ENCODE data around the gene ADAMTS4.

Gene ADAMTS4

GRCh38 chr1:161153682-161154337 is 45.0 kb downstream of the ADAMTS4 start, which contains the start of gene UFC1:
Gene UFC1, plus strand, starts transcription at chr1:161153978. Its CDS starts 20 bp downstream, at chr1:161153998.
- peak; percentile 63 for DNase-seq (ENCODE audit: low read depth, low spot score)

DNA sequence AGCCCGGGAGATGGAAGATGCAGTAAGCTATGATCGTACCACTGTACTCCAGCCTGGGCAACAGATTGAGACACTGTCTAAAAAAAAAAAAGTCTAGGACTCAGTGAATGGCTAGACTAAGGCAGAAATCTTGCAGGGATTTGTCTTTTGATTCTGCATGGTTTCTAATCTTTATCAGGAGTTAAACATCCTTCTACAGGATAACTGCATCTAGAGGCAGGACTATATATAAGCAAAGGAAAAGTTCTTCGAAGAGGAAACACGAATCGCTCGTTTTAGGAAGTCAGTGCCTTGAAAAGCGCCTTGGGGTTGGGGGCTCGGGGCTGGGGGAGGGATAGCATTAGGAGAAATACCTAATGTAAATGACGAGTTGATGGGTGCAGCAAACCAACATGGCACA is 45.7 kb downstream of the ADAMTS4 start:
- no peak for DNase-seq (ENCODE audit: low read depth, low spot score)

- no peak for DNase-seq (ENCODE audit: low read depth, low spot score)
Measured at GRCh38 chr1:161145832-161146231, 53.0 kb downstream of the ADAMTS4 start.

GRCh38 chr1:161140755-161141400 is 58.0 kb downstream of the ADAMTS4 start:
- DNase-seq (ENCODE audit: low read depth, low spot score) = no peak

- DNase-seq (ENCODE audit: low read depth, low spot score) = no peak
Measured at GRCh38 chr1:161139766-161140165, 59.1 kb downstream of the ADAMTS4 start.

DNA sequence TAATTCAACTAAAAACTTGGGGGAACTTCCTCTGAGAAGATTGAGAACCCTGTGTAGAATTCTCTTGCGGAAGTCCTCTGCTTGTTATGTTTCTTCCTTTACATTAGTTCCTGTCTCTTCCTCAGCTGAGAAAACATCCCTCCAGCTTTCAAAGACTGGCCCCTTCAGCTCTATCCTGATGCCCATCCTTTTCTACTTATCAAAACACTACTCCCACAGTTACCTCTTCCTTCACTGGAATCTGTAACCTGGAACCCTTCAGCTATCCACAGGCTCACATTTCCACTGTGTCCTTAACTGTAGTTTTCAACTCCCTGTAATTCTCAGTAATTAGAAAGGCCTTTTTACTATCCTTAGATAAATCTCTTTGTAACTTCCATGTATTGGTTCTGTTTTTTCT is 60.4 kb downstream of the ADAMTS4 start:
- DNase-seq (ENCODE audit: low read depth, low spot score) = no peak

DNA sequence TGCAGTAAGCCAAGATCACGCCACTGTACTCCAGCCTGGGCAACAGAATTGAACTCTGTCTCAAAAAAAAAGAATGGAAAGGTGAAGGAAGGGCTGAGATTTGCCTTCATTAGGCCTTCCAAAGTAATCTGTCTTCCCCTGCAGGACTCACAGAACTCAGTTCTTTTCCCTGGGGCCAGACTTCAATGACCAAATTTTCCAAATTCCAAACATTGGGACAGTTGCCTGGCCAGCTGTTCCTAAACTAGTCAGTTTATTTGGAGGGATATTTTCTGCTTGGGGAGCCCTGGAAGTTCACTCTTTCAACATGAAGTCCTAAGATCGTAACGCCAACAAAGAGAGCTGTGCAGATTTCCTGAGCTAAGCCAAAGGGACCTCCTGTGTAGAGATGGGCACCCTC is 61.0 kb downstream of the ADAMTS4 start:
- no peak for DNase-seq (ENCODE audit: low read depth, low spot score)

All from activated CD4-positive, CD25-positive, alpha-beta regulatory T cell treated with anti-CD3 and anti-CD28 coated beads, Interleukin-2, amount 50 U/mL, for 16 hours (primary cell).